ENCODE data around the gene NXNL1.

GRCh38 chr19:17418710-17419109 lies 42.0 kb downstream of the NXNL1 start:
- TF ChIP-seq CTCF (IDR thresholded peaks at IDR 0.05): no peak
- TF ChIP-seq POLR2A (IDR thresholded peaks at IDR 0.05): no peak

Data from uterus (tissue), 2 donors.